Measurements from ENCODE around the gene LENEP.

Gene LENEP

GRCh38 chr1:155033524-155033923 lies 40.1 kb downstream of the LENEP start, which contains the start of the genes DCST1 and DCST2:
TSS of gene DCST1 (plus strand) at chr1:155033824. CDS start at chr1:155034037, 213 bp downstream.
TSS of gene DCST2 (minus strand) at chr1:155033781. CDS start at chr1:155033701, 80 bp downstream.
- DNase-seq = no peak

GRCh38 chr1:155034318-155035208 lies 41.2 kb downstream of the LENEP start:
- no peak for DNase-seq

- no peak for DNase-seq
Observed at GRCh38 chr1:155035936-155036335, 42.5 kb downstream of the LENEP start.

- DNase-seq = no peak
Observed at GRCh38 chr1:155037043-155037442, 43.7 kb downstream of the LENEP start.

- DNase-seq = no peak
Observed at GRCh38 chr1:155037851-155038441, 44.6 kb downstream of the LENEP start.

GRCh38 chr1:155038602-155039307 lies 45.4 kb downstream of the LENEP start:
- DNase-seq = no peak

- DNase-seq = no peak
Observed at GRCh38 chr1:155039308-155039669, 45.9 kb downstream of the LENEP start.

- no peak for DNase-seq
Observed at GRCh38 chr1:155040358-155041093, 47.1 kb downstream of the LENEP start.

- DNase-seq = no peak
Observed at GRCh38 chr1:155042789-155043188, 49.4 kb downstream of the LENEP start.

GRCh38 chr1:155043301-155043702 lies 49.9 kb downstream of the LENEP start:
- DNase-seq = no peak

GRCh38 chr1:155043793-155044192 lies 50.4 kb downstream of the LENEP start:
- no peak for DNase-seq
